ENCODE data around the gene GCDH. TPM values are rescaled to one million over a fixed set of nuclear protein-coding genes. Genes with fewer than 3 reads are reported as not detected.
"Not testable (repeated sequence)": the region's sequence is repeated elsewhere in the genome, so short reads cannot be mapped to it uniquely, and the experiment has no call there.

Gene GCDH
- 10 to 100 TPM; 24.2 to 27.2 (median 24.7) TPM for total RNA-seq
- long read RNA-seq, donor 1, transcript GCDH-201 (12 exons, 1,956 nt), result major isoform, 21 of 28 reads
- long read RNA-seq, donor 1, partial matches to known transcripts, result 2 of 28 reads
- long read RNA-seq, donor 1, other reads (novel, unspliced or antisense), result 2 of 28 reads
- long read RNA-seq, donor 2, transcript GCDH-201 (12 exons, 1,956 nt), result major isoform, 12 of 15 reads
- long read RNA-seq, donor 2, partial matches to known transcripts, result 1 of 15 reads
- long read RNA-seq, donor 2, other reads (novel, unspliced or antisense), result 1 of 15 reads

DNA sequence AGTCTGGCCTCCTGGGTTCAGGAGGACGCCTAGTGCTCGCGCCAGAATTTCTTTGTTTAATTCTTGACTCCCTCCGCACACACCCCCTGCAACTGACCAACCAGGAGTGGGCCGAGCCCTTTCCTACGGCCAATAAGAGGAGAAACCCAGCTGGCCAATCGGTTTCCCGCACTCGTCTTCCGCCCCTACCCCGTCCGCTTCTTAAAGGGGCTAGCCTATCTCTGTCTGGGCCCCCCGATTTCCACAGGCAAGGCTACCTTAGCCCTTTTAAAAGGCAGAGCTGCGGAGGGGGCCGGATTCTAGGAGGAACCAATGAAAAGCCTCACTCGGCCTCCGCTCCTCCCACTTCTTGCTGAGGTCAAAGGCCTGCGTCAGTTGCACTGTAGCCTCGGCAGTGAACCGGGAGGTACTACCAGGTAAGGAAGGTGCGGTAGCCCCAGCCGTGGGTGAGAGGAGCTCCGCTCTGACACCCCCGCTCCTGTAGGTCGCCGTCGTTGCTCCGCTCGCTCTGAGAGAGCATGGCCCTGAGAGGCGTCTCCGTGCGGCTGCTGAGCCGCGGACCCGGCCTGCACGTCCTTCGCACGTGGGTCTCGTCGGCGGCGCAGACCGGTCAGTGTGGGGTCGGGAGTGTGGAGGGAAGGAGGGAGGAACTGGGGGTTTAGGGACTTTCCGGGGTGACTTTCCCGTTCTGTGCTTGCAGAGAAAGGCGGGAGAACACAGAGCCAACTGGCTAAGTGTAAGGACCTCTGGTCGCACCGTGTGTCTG lies at the start of gene GCDH:
Gene GCDH (plus strand): TSS at position 374 of the 766 bp plus-strand sequence. CDS start 145 bp downstream, at position 519.
- peaks cover 14% of the 10 kb centered on the region for H3K4me1 ChIP-seq (ENCODE audit: low read depth)
- peak; percentile 98 for ATAC-seq
- H3K4me3 ChIP-seq, result peak within 1 kb of the TSS; percentile 54
- no peaks in the 10 kb centered on the region for H3K9me3 ChIP-seq
- H3K36me3 ChIP-seq (ENCODE audit: low read depth), result no peaks in the 10 kb centered on the region
- DNase-seq, result peak; percentile 95 to 98 (median 97)
- intact Hi-C loops (cut with DNase I, micrococcal nuclease), result no loop called here
- TF ChIP-seq CTCF (IDR thresholded peaks at IDR 0.05), result no peak

- TF ChIP-seq CTCF (IDR thresholded peaks at IDR 0.05), result no peak
- no peak overlapping the region for H3K4me3 ChIP-seq
- H3K4me1 ChIP-seq (ENCODE audit: low read depth), result peaks cover 10% of the 10 kb centered on the region
- intact Hi-C loops (cut with DNase I, micrococcal nuclease), result no loop called here
- no peak for ATAC-seq
- no peaks in the 10 kb centered on the region for H3K36me3 ChIP-seq (ENCODE audit: low read depth)
- DNase-seq, result peak in 1 of 3 donors; percentile 12
- H3K9me3 ChIP-seq, result no peaks in the 10 kb centered on the region
These were observed 48.4 kb upstream of the GCDH start for GRCh38 chr19:12842511-12842910.

DNA sequence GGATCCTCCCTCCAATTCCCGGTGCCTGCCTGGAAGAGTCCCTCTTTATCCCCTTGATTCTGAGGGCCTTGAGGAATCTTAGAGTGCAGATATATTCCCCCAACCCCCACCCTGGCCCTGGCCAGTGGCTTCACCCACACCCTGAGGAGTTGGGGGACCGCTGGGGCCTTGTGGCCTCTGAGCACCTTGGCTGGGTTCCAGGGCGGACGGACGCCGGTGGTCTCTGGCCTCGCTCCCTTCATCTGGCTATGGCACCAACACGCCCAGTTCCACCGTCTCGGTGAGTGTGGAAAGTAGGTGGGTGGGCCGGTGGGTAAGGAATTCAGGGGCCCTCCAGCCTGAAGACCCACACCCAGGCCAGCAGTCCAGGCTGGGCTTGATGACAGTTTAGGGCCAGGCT lies 47.6 kb upstream of the GCDH start:
- Histone ChIP-seq H3K4me1 (ENCODE audit: low read depth) (peaks cover 13% of the 10 kb centered on the region), H3K9me3 (no peaks in the 10 kb centered on the region), H3K4me3 (no peak overlapping the region), H3K36me3 (ENCODE audit: low read depth) (no peaks in the 10 kb centered on the region)
- ATAC-seq (no peak), DNase-seq (peak in 1 of 3 donors; percentile 40)
- TF ChIP-seq CTCF (IDR thresholded peaks at IDR 0.05), result no peak
- intact Hi-C loops (cut with DNase I, micrococcal nuclease), result no loop called here

DNA sequence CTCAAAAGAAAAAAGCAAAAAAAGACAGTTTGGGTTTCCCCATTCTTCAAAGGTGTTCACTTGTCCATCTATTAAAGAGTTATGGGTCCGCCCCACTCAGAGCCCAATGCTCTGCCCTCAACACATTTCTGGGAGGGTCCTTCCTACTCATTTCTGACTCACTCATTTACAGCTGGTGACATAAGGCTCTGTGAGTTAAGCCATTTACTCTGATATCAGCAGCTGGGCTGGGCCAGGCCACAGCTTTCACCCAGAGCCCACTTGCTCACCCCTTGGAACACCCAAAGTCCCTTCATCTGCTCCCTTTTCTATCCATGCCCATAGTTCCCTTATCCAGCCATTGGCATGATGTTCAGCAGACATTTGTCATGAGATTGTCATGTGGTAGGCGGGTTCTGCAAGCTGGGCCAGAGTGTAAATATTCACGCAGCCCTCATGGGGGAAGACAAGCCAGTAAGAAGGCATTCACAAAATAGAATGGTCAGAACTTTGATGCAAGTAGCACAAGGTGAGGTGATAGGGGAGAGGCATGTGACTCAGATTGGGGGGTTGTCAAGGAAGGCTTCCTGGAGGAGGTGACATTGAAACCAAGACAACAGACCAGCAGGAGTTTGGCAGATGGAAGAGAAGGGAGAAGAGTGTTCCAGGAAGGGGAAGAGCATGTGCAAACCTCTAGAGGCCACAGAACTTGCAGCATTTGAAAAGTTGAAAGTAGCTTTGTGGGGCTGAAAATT lies 46.8 kb upstream of the GCDH start:
- peak in 1 of 3 donors; percentile 4 for DNase-seq
- H3K4me1 ChIP-seq (ENCODE audit: low read depth), result peaks cover 9% of the 10 kb centered on the region
- intact Hi-C loops (cut with DNase I, micrococcal nuclease), result no loop called here
- no peak for TF ChIP-seq CTCF (IDR thresholded peaks at IDR 0.05)
- H3K4me3 ChIP-seq, result no peak overlapping the region
- no peaks in the 10 kb centered on the region for H3K36me3 ChIP-seq (ENCODE audit: low read depth)
- ATAC-seq, result no peak
- H3K9me3 ChIP-seq, result no peaks in the 10 kb centered on the region

- ATAC-seq; H3K36me3 ChIP-seq (ENCODE audit: low read depth); H3K4me3 ChIP-seq; H3K4me1 ChIP-seq (ENCODE audit: low read depth); H3K9me3 ChIP-seq: not testable (repeated sequence)
- DNase-seq, result peak in 1 of 3 donors; percentile 5
- intact Hi-C loops (cut with DNase I, micrococcal nuclease), result loop anchor here in 1 of 2 donors (5.0 kb wide), 1 partner anchor 79 kb away; no protein-coding TSS in a partner anchor
These were observed 44.3 kb upstream of the GCDH start for GRCh38 chr19:12846613-12847012.
